HG03558 (cell line): ENCODE results near the gene ACIN1.
A peak's percentile ranks its signal among the peaks of the same experiment; 100 is the strongest.

Source experiments
- ATAC-seq: cut with Tn5 transposase; IDR thresholded peaks from one replicate; pipeline ENCODE4 v1.9.1; 2021; ENCODE audit warnings: moderate number of reproducible peaks; ENCODE audit not compliant: unreplicated experiment; ENCODE audit errors: extremely low read depth

ACIN1 gene

DNA sequence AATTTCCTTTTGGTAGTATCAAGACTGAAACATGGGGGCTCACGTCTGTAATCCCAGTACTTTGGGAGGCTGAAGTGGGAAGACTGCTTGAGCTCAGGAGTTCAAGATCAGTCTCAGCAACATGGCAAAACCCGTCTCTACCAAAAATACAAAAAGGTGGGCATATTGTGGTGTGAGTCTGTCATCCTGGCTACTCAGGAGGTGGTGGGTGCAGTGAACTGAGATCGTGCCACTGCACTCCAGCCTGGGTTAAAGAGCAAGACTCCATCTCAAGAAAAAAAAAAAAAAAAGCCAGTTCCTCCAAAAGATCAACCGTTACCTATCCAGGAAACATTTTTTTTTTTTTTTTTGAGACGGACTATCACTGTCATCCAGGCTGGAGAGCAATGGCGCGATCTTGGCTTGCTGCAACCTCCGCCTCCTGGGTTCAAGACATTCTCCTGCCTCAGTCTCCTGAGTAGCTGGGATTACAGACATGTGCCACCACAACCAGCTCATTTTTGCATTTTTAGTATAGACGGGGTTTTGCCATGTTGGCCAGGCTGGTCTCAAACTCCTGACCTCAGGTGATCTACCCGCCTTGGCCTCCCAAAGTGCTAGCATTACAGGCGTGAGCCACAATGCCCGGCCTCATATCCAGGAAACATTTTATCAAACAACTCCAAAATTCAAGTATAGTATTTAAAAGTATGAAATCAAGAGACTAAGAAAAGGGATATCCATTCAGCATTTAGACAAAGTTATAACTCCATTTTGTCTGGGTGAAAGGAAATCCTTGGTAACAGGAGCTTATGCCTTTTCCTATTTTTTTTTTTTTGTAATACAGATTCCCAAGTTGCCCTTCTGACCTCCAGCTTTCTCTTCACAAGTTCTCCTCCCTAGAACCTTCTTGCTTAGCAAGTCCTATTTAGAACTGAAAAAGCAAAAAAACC is 3.4 kb downstream of the ACIN1 start:
- ATAC-seq: no peak

DNA sequence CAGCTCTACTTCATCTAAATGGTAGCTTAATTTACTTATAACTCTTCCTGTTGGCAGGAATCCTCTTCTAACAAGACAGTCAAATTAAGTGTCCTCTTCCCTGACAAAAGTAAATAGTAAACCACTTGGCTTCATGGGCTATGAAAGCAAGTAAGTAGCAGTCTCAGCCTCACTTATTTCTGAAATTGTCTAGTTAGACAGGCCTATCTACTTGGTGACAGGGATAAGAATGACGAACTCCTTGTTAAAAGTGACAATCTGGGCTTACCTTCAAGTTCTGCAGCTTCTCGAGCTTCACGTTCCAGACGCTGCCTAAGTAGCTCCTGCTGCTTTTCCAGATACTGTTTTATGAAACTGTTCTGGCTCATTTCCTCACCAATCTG is 4.7 kb downstream of the ACIN1 start:
- no peak for ATAC-seq

DNA sequence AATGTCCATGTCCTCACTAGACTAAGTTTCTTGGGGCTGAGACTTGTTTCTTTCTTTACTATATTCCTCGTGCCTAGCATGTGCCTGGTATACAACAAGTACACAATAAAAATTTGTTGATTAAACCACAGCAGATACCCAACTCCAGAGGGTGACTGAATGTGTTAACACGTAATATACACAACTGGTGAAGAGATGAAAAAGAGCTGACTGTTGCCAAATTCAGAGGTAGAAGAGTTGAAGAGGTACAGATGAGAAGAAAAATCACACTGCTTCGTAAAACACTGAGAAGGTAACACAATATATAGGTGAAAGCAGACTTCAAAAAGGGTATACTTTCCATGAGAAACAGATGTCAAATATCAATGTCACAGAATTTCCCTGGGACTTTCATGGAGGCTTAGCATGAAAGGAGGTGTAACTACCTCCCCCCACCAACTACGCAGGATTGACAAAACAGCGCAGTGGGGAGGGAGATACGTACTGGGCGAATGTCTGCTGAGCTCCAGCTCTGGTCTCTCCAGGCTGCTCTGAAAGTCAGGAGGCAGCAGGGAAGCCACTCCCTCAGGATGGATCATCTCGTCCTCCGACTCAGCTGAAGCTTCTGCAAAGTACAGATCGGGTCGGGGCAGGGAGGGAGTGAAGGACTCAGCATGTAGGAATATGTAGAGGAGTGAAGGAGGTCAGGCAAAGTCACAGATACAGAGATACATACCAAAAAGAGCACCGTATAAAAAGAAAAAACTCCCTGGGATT is 5.3 kb downstream of the ACIN1 start:
- no peak for ATAC-seq

DNA sequence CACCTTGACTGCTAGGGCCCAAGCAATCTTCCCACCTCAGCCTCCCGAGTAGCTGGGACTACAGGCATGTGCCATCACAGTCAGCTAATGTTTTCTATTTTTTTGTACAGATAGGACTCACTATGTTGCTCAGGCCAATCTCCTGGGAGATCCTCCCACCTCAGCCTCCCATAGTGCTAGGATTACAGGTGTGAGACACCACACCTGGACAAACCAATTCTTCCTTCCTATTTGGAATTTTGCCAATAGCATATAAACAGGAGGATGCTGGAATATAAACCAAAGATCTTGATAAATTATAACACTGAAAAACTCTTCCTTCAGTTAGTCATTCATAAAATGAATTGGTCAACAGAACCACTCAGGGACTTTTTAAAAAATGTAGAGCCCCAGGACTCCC is 8.4 kb downstream of the ACIN1 start:
- no peak for ATAC-seq

DNA sequence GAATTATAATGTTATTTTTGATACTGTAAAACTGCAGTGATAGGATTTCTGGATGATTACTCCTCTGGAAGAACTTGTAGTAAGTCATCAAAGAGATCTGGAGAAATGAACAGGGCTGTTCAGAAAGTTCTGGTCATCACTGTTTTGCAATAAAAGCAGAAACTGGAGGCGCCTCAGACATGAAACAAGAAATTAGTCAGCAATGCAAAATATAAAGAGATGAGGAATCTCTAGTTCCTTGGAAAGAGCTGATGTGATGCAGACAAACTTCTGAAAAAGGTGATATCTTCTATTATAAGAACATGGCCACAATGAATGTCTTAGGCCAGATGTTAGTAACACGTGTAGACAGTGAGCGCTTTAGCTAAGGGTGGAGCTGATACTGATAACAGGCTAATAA is 9.5 kb downstream of the ACIN1 start:
- no peak for ATAC-seq

DNA sequence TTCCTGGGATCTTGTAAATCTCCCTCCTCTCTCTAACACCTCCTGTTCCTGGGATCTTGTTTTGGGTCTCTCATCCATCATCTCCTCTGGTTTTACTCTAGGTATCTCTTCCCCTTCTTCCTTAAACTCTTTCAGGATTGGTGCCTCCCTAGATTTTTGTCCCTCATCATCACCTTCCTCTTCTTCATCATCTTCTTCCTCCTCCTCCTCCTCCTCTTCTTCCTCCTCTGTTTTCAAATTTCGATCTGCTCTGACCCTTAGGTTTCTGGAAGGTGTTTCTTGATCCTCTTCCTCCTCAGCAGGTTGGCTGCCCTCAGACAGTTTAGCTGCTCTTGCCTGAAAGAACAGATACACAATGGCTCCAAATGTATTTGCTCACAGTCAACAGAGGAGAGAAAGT is 14.5 kb downstream of the ACIN1 start:
- ATAC-seq: no peak

DNA sequence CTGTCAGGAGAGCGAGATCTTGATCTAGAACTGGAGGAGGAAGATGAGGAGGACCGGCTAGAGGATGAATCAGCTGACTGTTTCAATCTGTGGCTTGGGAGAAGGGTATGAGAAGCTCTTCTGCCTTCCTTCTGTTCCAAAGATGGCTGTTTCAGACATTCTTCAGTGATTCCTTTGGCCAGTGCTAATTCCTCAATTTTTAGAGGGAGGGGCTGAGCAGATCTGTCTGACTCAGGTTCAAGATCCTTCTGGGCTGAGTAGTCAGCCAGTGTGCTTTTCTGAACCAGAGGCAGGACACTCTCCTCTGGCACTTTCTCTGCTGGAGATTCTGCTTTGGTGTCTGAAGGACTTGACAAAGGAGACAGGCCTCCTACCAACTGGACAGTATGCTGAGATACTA is 15.2 kb downstream of the ACIN1 start:
- no peak for ATAC-seq

DNA sequence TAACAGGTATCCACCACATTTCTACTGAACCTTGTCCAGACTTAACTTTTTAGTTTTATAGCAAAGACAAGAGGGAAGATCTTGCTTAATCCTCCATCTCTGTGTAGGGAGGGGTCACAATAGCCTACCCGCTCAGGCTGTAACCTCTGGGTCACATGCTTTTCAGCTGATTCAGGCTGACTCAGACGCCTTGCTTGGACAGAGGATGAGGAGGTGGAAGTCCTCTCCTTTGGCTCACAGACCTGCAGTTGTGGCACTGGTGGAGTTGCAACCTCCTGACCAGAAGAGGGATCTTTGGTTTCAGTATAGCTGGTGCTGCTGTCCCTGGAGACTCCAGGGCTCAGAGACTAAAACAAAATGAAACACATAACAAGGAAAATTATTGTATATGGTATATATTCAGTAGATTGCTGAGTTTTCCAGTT is 16.2 kb downstream of the ACIN1 start:
- ATAC-seq: no peak

DNA sequence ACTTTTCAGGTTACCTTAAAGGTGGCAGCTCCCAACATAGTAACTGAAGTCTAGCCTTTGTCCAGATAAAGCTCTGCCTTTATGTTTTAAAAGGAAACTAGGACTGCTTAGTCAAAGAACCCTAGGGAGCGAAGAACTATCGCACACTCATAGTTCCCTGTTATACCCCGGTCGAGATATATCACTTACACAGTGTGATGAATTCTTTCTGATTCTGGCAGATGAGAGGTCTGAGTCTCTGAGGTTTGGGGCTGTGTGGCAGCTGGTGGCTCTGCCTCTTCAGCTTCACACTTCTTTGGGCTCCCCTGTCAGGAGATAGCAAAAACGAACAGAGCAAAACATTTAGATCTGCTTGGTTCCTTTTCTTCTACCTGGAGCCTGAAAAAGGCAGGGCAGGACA is 17.0 kb downstream of the ACIN1 start:
- no peak for ATAC-seq

DNA sequence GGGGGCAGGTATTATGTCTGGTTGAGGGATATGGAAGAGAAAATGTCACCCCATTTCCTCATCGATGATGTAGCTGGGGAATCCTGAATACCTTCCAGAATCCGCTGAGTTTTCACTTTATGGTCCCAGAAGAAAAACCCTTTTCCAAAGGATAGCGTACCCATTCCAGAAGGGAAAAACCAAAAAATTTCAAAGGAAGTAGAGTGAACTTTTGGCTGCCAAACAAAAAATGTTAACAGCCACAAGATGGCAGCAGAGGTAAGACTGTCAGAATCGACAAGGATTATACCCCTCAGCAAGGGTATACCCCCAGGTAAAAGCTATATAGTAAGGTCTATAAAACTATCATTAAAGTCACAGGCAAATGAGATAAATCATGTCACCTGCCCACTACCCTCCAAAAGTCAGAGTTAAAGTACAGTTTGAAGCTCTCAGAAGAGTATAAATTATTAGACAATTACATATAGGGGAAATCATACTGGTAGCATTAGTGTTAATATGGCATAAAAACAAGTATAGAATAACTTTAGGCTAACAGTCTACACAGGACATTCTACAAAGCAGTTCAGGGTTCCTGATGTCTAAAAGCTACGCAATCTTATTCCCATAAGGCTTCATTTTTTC is 18.0 kb downstream of the ACIN1 start:
- no peak for ATAC-seq

DNA sequence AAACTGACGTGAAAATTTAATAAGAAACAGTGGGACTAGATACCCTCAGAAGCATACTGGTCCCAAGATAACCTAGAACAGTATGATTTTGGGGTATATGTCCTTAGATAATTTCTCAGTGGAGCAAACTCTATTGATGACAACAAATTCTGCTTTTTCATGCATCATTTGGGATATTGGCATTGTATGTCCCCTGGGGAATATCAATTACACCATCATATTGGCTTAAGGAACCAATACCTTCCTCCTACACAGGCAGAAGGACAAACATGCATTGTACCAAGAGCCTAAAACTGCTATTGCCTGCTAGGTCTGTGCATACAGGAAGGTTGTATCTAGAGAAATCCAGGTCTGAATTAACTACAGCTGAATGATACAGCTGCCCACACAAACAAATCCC is 20.0 kb downstream of the ACIN1 start:
- no peak for ATAC-seq

DNA sequence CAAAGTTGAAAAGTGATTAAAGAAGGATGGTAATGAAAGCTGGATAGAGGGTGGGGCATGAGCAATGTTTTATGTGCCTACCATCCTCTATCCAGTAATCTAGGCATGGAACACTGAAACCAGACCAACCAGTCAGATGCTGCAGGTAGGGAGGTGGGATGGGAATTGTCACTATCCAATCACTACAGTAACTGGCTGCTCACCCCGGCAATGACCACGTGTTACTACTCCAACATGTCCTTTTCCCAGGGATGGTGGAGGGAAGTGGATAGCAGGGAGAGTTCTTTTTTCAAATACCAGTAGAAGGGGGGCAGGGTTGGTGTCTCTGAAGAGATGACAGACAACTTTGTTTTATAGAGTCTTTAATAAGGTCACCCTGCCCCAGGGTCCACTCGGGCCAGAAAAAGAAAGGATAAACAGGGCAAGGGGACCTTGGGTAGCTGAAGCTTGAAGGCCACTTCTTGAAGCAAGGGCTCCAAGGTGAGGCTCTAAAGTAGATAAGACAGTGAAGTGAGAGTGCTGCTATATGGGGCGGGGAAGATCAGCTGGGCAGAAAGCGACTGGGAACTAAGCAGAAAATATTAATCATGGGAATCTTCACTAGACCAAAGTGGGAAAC is 22.9 kb downstream of the ACIN1 start:
- no peak for ATAC-seq

DNA sequence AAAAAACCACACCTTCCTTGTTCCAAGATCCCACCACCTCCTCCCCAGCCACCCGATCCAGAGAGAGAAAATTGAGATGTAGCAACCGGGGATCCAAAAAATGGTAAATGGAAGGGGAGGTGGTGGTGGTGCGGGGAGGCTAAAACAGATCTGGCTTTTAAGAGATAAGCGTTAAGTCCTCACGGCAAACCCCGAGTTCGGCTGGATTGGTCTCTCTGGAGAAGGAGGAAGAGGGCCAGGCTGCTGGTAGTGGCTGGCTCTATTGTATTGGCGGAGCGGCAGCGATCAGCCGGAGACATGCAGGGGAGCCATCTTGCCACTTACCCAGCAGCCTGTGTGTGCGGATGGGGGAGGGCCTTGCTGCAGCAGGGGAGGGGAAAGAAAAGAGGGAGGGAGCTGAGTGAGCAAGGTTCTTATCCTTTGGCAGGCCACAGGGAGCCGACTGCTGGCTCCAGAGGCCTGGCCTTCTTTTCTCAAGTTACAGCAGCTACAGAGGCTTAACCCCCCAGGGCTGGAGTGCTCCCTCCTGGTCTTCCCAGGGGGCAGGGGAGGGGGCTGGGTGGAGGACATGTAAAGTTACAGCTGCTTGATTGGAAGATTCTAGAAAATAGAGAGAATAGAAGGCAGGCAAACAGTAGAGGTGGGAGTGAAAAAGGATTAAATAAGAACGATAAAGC is 23.6 kb downstream of the ACIN1 start:
- peak; percentile 69 for ATAC-seq

DNA sequence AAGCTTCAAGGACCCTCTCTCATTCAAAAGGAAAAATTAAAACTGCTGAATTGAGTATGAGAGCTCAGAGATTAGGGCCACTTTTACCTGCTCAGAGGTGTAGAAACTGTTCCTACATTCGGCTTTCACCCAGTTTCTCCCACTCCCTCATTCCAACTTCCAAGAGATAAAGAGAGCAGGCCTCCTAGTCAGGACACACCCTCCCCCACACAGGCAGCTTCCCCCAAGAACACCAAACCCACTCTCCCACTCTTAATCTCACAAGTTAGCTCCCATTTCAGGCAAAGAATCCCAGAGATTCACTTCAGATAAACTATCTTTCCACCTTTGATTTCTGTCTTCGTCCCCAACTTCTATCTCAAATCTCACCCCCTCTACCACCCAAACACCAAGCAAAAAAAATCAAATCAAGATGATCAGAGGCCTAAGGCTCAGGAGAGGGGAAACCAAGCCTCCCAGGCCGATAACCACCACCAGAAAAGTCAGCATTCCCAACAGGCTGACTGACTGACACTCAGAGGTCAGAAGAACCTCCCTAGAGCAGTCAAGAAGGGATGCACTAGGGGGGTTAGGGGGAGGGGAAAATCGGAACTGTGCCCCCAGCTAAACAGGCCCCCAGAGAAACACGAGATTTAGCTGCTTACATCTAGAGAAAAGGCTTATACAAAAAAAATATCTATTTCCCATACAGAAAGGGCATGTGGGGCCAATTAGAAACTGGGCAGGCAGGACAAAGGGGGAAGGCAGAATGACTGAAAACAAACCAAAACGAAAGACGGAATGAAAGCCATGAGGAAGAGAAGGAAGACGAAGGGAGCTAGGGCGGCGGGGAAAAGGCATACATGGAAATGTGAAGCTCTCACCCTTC is 24.4 kb downstream of the ACIN1 start:
- no peak for ATAC-seq

DNA sequence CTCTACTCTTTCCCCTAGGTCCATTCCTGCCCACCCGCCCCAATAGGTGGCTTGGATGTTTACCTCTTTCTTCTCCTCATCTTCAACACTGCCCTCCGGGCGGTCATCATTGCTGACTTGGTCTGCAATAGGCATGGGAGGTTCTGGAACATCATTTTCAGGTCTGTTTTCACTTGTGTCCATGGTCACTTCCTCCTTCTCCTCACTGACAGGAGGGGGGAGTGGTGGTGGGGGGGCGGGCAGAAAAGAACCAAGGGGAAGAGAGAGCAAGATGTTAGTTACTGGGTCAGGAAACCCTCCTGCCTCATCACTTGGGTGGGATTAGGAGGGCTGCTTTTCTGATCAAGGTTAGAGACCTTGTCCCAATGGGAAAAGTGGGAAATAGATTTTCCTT is 25.5 kb downstream of the ACIN1 start:
- ATAC-seq: no peak

DNA sequence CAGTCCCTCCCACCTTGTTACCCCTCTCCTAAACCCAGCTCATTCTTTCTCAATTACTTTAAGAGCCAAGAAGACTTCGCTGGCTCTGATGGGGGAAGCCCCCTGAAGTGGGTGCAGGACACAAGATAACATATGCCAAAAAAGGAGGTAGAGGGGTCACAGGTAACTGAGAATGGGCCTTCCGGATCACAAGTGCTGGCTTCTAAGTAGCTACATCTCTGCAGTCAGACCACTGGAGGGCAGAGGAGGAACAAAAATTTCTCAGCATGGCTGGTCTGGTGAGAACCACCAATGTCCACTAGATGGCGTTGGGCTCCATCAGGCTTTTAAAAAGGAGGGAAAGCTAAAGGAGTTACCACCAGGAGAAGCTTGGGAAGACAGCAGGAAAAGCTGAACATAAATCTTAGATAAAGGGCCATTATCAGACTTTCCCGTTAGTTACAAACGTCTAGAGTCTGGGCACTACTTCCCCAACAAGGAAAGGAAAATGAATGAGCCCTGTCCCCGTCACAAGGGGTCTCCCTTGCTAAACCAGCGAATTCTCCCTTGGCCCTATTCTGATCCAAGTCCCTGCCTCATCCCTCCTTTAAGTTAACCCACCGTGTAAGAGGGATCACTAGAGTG is 26.0 kb downstream of the ACIN1 start:
- ATAC-seq: no peak

DNA sequence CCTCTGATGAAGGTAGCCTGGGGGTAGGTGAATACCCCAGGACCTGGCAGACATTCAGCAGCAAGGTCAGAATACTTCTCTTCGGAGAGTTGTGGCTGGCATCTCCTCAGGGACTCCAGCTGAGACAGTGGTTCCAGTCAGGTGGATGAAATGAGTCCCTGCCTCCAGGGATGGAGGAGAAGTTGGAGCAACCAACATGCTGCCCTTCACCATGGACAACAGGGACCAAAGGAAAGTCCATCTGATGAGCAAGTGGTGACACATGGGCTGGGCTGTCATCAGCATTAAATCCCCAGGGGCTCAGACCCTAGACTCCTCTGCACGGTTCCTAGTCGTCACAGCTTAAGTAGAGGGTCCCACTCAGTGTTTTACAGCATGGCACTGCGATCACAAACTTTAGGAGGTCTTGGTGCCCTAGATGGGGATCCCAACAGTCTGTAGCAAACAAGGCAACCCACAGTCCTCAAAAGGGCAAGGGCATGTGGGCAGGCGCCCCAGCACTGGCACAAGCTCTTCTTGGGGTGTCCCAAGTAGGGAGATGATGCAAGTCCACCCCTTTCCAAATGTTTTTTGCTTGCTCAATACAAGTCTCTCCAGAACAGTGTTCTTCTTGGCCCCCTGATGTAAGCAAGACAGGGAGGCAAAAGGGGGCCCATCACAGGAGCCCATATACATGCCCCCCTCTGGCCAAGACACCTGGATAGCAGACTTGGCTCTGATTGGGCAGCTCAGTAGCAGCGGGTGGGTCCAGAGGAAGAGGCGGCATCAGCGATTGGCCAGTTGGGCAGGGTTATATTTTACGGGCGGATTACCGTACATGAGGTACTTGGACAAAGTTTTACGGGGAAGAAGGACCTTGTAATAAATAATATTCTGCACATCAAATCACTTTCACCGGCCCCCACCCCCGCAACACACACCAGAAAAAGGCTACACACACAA is 26.8 kb downstream of the ACIN1 start:
- no peak for ATAC-seq
